HG03045 (cell line): Measurements from ENCODE around the gene RER1.

Experiments
- ATAC-seq: cut with Tn5 transposase; IDR thresholded peaks from one replicate; pipeline ENCODE4 v1.9.1; 2021; ENCODE audit warnings: mild to moderate bottlenecking, moderate library complexity; ENCODE audit not compliant: unreplicated experiment

RER1 gene

GRCh38 chr1:2391041-2391930 lies at the start of gene RER1, which contains the start of gene MORN1:
Gene RER1 (plus strand): TSS chr1:2391841. CDS start chr1:2395791, 3,950 bp downstream.
Gene MORN1 (minus strand): TSS chr1:2391554. CDS start chr1:2391533, 21 bp downstream.
- peak; percentile 92 for ATAC-seq

GRCh38 chr1:2342384-2343022 lies 49.1 kb upstream of the RER1 start:
- no peak for ATAC-seq

GRCh38 chr1:2343023-2343935 lies 48.4 kb upstream of the RER1 start:
- no peak for ATAC-seq

GRCh38 chr1:2344121-2344681 lies 47.4 kb upstream of the RER1 start:
- ATAC-seq, result no peak

- no peak for ATAC-seq
These were observed 46.8 kb upstream of the RER1 start for GRCh38 chr1:2344744-2345296.

- no peak for ATAC-seq
These were observed 46.2 kb upstream of the RER1 start for GRCh38 chr1:2345297-2346075.

GRCh38 chr1:2346691-2347408 lies 44.8 kb upstream of the RER1 start:
- ATAC-seq, result no peak

GRCh38 chr1:2347409-2347785 lies 44.2 kb upstream of the RER1 start:
- ATAC-seq, result no peak

GRCh38 chr1:2347896-2348295 lies 43.7 kb upstream of the RER1 start:
- no peak for ATAC-seq

GRCh38 chr1:2348346-2349325 lies 43.0 kb upstream of the RER1 start:
- ATAC-seq, result no peak

- no peak for ATAC-seq
These were observed 41.8 kb upstream of the RER1 start for GRCh38 chr1:2349806-2350205.

GRCh38 chr1:2350501-2350900 lies 41.1 kb upstream of the RER1 start:
- no peak for ATAC-seq

GRCh38 chr1:2350911-2351655 lies 40.6 kb upstream of the RER1 start:
- ATAC-seq, result no peak

GRCh38 chr1:2351723-2352122 lies 39.9 kb upstream of the RER1 start:
- ATAC-seq, result no peak

GRCh38 chr1:2352341-2352896 lies 39.2 kb upstream of the RER1 start:
- ATAC-seq, result no peak

- no peak for ATAC-seq
These were observed 38.6 kb upstream of the RER1 start for GRCh38 chr1:2352897-2353550.
